Measurements from ENCODE around the gene PREX1.

- TF ChIP-seq EZH2phosphoT487 (IDR thresholded peaks at IDR 0.05; ENCODE audit: unreplicated experiment) (no peak), NANOG (IDR thresholded peaks at IDR 0.05; ENCODE audit: borderline replicate concordance) (no peak), POLR2AphosphoS5 (IDR thresholded peaks at IDR 0.05; ENCODE audit: low read depth) (no peak), EZH2 (IDR thresholded peaks at IDR 0.05; ENCODE audit: low read depth, unreplicated experiment) (no peak), ZNF114 (CRISPR knock-in tag; IDR thresholded peaks at IDR 0.05) (no peak), ZNF331 (CRISPR knock-in tag; IDR thresholded peaks at IDR 0.05; ENCODE audit: low read depth) (no peak)
- TF ChIP-seq, protein P1, sequence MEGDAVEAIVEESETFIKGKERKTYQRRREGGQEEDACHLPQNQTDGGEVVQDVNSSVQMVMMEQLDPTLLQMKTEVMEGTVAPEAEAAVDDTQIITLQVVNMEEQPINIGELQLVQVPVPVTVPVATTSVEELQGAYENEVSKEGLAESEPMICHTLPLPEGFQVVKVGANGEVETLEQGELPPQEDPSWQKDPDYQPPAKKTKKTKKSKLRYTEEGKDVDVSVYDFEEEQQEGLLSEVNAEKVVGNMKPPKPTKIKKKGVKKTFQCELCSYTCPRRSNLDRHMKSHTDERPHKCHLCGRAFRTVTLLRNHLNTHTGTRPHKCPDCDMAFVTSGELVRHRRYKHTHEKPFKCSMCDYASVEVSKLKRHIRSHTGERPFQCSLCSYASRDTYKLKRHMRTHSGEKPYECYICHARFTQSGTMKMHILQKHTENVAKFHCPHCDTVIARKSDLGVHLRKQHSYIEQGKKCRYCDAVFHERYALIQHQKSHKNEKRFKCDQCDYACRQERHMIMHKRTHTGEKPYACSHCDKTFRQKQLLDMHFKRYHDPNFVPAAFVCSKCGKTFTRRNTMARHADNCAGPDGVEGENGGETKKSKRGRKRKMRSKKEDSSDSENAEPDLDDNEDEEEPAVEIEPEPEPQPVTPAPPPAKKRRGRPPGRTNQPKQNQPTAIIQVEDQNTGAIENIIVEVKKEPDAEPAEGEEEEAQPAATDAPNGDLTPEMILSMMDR (conservative IDR thresholded peaks at IDR 0.05; ENCODE audit: low read depth in 2 of 2): no peak
- TF ChIP-seq, protein P2, sequence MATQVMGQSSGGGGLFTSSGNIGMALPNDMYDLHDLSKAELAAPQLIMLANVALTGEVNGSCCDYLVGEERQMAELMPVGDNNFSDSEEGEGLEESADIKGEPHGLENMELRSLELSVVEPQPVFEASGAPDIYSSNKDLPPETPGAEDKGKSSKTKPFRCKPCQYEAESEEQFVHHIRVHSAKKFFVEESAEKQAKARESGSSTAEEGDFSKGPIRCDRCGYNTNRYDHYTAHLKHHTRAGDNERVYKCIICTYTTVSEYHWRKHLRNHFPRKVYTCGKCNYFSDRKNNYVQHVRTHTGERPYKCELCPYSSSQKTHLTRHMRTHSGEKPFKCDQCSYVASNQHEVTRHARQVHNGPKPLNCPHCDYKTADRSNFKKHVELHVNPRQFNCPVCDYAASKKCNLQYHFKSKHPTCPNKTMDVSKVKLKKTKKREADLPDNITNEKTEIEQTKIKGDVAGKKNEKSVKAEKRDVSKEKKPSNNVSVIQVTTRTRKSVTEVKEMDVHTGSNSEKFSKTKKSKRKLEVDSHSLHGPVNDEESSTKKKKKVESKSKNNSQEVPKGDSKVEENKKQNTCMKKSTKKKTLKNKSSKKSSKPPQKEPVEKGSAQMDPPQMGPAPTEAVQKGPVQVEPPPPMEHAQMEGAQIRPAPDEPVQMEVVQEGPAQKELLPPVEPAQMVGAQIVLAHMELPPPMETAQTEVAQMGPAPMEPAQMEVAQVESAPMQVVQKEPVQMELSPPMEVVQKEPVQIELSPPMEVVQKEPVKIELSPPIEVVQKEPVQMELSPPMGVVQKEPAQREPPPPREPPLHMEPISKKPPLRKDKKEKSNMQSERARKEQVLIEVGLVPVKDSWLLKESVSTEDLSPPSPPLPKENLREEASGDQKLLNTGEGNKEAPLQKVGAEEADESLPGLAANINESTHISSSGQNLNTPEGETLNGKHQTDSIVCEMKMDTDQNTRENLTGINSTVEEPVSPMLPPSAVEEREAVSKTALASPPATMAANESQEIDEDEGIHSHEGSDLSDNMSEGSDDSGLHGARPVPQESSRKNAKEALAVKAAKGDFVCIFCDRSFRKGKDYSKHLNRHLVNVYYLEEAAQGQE (IDR thresholded peaks at IDR 0.05; ENCODE audit: unreplicated experiment): no peak
Observed at GRCh38 chr20:48595495-48596333, 232.1 kb downstream of the PREX1 start.
